HG02884 (cell line): Measurements from ENCODE around the gene RASD2.

ENCODE experiments used
- ATAC-seq: cut with Tn5 transposase; IDR thresholded peaks from one replicate; pipeline ENCODE4 v1.9.1; 2021; ENCODE audit warnings: mild to moderate bottlenecking, moderate library complexity; ENCODE audit not compliant: unreplicated experiment

Gene RASD2

GRCh38 chr22:35599364-35599763, 58.7 kb downstream of the RASD2 start:
- ATAC-seq = no peak

GRCh38 chr22:35600476-35600875, 59.8 kb downstream of the RASD2 start:
- no peak for ATAC-seq

GRCh38 chr22:35601013-35601580, 60.5 kb downstream of the RASD2 start:
- no peak for ATAC-seq

GRCh38 chr22:35601743-35602615, 61.3 kb downstream of the RASD2 start:
- no peak for ATAC-seq
